Measurements from ENCODE around the gene OSBPL9. TPM values are rescaled to one million over a fixed set of nuclear protein-coding genes. Genes with fewer than 3 reads are reported as not detected.

The OSBPL9 gene
- total and polyA plus RNA-seq, 2 experiments from 2014 or later: 82.7 to 102 TPM

DNA sequence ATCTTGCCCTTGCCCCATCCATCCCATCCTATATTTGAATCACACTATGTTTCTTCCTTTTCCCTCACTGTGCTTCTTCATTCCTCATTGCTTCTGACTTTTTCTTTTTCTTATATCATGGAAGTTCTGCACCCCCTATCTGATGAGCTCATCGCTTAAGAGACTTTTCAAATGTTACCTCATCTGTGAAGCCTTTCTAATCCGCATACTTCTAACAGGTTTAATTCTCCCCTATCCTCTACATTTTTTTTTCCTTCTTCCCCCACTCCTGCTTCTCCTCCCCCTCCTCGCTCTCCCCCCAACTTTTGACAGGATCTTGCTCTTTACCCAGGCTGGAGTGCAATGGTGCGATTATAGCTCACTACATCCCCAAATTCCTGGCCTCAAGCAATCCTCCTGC is 39.5 kb downstream of the OSBPL9 start:
- Histone ChIP-seq H3K4me2 (no peak overlapping the region), H3F3A (replicated peaks; ENCODE audit: low read depth) (no peaks in the 10 kb centered on the region), H3K79me2 (replicated peaks; ENCODE audit: insufficient read depth) (no peaks in the 10 kb centered on the region), H3K27ac (ENCODE audit: low read depth) (no peak overlapping the region), H3K27me3 (ENCODE audit: insufficient read depth) (no peaks in the 10 kb centered on the region), H4K20me1 (replicated peaks; ENCODE audit: insufficient read depth) (peaks cover 3% of the 10 kb centered on the region; the same call in 1 of the 2 replicates), H3K9me2 (ENCODE audit: insufficient read depth) (no peaks in the 10 kb centered on the region), H2AFZ (no peak overlapping the region), H3K4me1 (ENCODE audit: insufficient read depth) (peaks cover 8% of the 10 kb centered on the region; the same call in 1 of the 2 replicates), H3K4me3 (no peak overlapping the region), H3K36me3 (ENCODE audit: insufficient read depth) (no peaks in the 10 kb centered on the region)
- Mint-ChIP-seq H3K4me3 (no peak overlapping the region), H3K27me3 (ENCODE audit: insufficient read depth, low read depth, poor library complexity) (no peaks in the 10 kb centered on the region), H3K9me3 (no peaks in the 10 kb centered on the region), H3K27ac (no peak overlapping the region), H3K36me3 (ENCODE audit: low read depth) (no peaks in the 10 kb centered on the region), H3K4me1 (no peaks in the 10 kb centered on the region; the same call in 1 of the 3 replicates)
- no peak for TF ChIP-seq STAT1 (IDR thresholded peaks at IDR 0.05; ENCODE audit: unreplicated experiment)
- TF ChIP-seq POLR2AphosphoS5 (IDR thresholded peaks at IDR 0.05; ENCODE audit: low read depth): no peak
- TF ChIP-seq EZH2phosphoT487 (IDR thresholded peaks at IDR 0.05; ENCODE audit: unreplicated experiment): no peak
- TF ChIP-seq ZNF331 (CRISPR knock-in tag; IDR thresholded peaks at IDR 0.05; ENCODE audit: low read depth): no peak
- TF ChIP-seq NANOG (IDR thresholded peaks at IDR 0.05; ENCODE audit: borderline replicate concordance): no peak
- TF ChIP-seq, protein P1, sequence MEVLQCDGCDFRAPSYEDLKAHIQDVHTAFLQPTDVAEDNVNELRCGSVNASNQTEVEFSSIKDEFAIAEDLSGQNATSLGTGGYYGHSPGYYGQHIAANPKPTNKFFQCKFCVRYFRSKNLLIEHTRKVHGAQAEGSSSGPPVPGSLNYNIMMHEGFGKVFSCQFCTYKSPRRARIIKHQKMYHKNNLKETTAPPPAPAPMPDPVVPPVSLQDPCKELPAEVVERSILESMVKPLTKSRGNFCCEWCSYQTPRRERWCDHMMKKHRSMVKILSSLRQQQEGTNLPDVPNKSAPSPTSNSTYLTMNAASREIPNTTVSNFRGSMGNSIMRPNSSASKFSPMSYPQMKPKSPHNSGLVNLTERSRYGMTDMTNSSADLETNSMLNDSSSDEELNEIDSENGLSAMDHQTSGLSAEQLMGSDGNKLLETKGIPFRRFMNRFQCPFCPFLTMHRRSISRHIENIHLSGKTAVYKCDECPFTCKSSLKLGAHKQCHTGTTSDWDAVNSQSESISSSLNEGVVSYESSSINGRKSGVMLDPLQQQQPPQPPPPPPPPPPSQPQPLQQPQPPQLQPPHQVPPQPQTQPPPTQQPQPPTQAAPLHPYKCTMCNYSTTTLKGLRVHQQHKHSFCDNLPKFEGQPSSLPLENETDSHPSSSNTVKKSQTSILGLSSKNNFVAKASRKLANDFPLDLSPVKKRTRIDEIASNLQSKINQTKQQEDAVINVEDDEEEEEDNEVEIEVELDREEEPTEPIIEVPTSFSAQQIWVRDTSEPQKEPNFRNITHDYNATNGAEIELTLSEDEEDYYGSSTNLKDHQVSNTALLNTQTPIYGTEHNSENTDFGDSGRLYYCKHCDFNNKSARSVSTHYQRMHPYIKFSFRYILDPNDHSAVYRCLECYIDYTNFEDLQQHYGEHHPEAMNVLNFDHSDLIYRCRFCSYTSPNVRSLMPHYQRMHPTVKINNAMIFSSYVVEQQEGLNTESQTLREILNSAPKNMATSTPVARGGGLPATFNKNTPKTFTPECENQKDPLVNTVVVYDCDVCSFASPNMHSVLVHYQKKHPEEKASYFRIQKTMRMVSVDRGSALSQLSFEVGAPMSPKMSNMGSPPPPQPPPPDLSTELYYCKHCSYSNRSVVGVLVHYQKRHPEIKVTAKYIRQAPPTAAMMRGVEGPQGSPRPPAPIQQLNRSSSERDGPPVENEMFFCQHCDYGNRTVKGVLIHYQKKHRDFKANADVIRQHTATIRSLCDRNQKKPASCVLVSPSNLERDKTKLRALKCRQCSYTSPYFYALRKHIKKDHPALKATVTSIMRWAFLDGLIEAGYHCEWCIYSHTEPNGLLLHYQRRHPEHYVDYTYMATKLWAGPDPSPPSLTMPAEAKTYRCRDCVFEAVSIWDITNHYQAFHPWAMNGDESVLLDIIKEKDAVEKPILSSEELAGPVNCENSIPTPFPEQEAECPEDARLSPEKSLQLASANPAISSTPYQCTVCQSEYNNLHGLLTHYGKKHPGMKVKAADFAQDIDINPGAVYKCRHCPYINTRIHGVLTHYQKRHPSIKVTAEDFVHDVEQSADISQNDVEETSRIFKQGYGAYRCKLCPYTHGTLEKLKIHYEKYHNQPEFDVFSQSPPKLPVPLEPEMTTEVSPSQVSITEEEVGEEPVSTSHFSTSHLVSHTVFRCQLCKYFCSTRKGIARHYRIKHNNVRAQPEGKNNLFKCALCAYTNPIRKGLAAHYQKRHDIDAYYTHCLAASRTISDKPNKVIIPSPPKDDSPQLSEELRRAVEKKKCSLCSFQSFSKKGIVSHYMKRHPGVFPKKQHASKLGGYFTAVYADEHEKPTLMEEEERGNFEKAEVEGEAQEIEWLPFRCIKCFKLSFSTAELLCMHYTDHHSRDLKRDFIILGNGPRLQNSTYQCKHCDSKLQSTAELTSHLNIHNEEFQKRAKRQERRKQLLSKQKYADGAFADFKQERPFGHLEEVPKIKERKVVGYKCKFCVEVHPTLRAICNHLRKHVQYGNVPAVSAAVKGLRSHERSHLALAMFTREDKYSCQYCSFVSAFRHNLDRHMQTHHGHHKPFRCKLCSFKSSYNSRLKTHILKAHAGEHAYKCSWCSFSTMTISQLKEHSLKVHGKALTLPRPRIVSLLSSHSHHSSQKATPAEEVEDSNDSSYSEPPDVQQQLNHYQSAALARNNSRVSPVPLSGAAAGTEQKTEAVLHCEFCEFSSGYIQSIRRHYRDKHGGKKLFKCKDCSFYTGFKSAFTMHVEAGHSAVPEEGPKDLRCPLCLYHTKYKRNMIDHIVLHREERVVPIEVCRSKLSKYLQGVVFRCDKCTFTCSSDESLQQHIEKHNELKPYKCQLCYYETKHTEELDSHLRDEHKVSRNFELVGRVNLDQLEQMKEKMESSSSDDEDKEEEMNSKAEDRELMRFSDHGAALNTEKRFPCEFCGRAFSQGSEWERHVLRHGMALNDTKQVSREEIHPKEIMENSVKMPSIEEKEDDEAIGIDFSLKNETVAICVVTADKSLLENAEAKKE (CRISPR knock-in tag; IDR thresholded peaks at IDR 0.05): no peak
- TF ChIP-seq, protein P2, sequence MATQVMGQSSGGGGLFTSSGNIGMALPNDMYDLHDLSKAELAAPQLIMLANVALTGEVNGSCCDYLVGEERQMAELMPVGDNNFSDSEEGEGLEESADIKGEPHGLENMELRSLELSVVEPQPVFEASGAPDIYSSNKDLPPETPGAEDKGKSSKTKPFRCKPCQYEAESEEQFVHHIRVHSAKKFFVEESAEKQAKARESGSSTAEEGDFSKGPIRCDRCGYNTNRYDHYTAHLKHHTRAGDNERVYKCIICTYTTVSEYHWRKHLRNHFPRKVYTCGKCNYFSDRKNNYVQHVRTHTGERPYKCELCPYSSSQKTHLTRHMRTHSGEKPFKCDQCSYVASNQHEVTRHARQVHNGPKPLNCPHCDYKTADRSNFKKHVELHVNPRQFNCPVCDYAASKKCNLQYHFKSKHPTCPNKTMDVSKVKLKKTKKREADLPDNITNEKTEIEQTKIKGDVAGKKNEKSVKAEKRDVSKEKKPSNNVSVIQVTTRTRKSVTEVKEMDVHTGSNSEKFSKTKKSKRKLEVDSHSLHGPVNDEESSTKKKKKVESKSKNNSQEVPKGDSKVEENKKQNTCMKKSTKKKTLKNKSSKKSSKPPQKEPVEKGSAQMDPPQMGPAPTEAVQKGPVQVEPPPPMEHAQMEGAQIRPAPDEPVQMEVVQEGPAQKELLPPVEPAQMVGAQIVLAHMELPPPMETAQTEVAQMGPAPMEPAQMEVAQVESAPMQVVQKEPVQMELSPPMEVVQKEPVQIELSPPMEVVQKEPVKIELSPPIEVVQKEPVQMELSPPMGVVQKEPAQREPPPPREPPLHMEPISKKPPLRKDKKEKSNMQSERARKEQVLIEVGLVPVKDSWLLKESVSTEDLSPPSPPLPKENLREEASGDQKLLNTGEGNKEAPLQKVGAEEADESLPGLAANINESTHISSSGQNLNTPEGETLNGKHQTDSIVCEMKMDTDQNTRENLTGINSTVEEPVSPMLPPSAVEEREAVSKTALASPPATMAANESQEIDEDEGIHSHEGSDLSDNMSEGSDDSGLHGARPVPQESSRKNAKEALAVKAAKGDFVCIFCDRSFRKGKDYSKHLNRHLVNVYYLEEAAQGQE (IDR thresholded peaks at IDR 0.05; ENCODE audit: unreplicated experiment): no peak
- TF ChIP-seq JUNB (IDR thresholded peaks at IDR 0.05; ENCODE audit: unreplicated experiment): no peak
- no peak for TF ChIP-seq ZNF114 (CRISPR knock-in tag; IDR thresholded peaks at IDR 0.05)
- TF ChIP-seq CREB1 (CRISPR knock-in tag; IDR thresholded peaks at IDR 0.05; ENCODE audit: low read depth): no peak
- DNase-seq (ENCODE audit: low spot score) (no peak), ATAC-seq (no peak)
